Esophagus mucosa (tissue), 1 donor: ENCODE measurements around the gene ASAP2. TPM values are rescaled to one million over a fixed set of nuclear protein-coding genes. Genes with fewer than 3 reads are reported as not detected.
"Not testable (repeated sequence)": the region's sequence is repeated elsewhere in the genome, so short reads cannot be mapped to it uniquely, and the experiment has no call there.

Experiments
- ATAC-seq: fragments of 200-7000 bp; cut with Tn5 transposase; one replicate; pipeline ENCODE4 v1.9.1; 2020
- total RNA-seq: library from RNA; stranded (reverse); gene quantifications from one replicate; pipeline ENCODE4 v1.2.4, GENCODE V29; 2023
- donor health status: DM: yes; HTN: yes; CAD: no.

The ASAP2 gene
- total RNA-seq, 1 donor from 2014 or later, result 6.4 TPM

DNA sequence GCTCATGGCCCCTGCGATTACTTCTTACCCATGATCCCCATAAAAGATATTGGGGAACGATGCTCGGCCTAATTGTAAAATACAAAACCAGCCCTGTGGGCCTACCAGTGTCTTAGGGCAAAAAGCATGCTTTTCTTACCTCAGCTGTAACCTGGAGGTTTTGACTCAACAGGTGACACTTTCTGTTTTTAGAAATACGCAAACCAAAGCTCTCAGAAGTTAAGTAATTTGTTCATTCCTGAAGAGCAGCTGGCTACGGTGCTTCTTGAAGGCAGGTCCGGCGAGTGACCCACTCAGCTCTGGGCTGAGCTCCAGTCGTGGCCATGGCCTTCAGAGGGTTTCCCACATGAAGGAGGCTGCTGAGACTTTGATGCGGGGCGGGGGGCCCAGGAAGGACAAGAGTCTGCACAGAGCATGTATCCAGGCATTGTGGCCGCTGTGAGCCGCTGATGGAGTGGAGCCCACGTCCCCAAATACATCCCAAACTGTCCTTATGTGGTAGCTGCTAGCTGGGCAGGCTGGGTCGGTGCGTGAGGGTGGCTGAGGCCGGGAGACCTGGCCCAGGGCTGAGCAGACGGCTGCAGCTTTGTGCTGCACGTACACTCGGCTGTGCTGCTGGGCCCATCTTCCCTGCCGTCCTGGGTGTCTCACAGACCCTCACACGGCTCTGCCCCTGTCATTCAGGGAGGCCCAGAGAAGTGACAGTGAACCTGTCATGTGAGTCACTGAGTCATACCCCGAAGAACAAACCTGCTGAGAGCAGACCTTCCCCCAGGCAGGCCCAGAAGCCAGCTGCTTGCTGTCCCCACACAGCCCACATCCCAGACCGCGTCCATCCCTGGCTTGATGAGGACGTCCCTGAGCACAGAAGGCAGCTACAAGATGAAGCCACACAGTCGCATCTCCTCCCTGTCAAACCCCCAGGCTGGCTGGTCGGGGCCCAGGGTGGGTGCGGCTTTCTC lies 182.6 kb downstream of the ASAP2 start:
- ATAC-seq, result no peak

DNA sequence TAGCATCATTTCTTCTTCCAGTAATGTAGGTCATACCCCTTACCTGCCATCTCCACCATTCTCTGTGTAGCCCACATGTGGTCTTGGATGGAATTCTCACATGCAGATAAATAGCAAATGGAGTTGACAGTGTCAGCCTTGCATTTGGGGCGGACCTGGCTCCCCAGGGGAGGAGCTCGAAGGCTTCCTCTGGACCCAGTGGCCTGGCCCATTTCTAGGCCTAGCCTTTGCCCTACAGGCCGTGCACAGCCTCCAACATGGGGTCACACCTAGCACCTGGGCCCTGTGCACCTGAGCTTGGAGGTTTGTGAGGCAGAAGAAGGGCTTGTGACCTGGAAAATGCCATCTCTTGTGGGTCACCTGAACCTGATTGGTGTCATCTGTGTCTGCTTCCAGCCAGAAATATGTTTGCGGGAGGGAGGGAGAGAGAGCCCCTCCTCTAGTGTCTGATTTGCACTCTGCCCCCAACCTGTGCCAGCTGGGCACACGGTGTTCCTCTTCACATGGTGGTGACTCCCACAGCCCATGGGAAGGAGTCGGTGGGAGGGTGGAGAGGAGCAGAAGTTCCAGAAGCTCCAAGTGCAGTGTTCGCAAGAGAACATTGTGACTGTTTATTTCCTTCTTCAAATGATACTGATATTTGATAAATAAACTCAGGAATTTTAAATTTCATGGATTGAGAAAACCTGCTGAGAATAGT lies 183.7 kb downstream of the ASAP2 start:
- no peak for ATAC-seq

GRCh38 chr2:9390991-9391390 lies 184.4 kb downstream of the ASAP2 start:
- ATAC-seq, result no peak

DNA sequence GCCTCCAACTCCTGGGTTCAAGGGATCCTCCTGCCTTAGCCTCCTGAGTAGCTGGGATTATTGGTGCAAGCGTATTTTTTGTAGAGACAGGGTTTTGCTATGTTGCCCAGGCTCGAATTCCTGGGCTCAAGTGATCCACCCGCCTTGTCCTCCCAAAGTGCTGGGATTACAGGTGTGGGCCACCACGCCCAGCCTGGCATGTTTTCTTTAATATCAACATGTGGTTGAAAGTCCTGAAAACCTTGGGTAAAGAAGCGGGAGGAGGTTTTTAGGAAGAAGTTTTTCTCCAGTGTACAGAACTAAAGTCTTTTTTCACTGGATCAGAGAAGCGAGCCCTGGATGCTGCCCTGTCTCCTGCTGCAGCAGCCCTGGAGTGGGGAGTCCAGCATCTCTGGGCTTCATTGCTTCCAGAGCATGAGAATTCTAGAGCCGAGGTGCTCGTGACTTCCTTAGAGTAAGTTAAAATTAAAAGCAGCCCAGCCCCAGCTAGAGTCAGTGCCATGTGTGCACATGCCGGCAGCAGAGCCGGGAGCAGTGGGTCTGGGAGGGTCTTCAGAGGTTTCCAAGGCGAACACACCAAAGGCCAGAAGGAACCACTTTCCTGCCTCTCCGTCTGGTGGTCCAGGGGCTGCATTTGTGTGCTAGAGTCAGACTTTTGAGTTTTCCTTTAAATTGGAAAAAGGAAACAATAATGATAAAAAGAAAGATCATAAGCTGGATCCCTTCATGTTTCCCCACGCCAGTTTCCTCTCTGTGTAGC lies 185.5 kb downstream of the ASAP2 start:
- ATAC-seq, result no peak

DNA sequence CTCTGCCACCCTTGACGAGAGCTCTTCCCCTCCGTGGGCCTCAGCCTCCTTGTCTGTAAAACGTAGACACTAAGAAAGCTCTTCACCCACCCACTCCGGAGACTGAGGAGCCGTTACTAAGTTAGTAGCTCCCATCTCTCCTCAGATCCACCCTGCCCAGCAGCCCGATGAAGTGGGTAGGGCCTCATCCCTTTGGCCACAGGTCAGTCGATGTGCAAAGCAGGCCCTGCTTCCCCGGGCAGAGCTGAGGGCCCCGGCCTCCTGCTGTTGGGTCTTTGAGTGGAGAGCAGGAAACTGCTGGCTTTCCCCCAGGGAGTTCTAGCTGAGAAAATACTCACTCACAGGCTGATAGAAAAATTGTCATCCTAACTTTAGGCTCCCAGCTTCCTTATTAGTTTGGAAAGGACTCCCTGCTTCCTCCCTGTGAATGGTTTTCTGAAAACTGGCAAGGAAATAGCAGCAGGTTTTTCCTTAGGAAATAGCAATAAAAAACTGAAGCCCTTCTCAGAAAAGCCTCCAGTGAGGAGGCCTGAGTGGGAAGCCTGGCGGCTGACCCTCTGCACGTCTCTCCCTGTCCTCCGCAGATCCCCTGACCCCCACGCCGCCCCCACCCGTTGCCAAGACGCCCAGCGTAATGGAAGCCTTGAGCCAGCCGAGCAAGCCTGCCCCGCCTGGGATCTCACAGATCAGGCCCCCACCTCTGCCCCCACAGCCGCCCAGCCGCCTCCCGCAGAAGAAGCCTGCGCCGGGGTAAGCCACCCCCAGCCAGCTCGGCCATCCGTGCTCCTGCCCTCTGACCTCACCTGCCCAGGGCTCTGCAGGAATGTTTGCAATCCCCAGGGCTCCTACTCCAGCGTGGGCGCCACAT lies 186.5 kb downstream of the ASAP2 start:
- no peak for ATAC-seq

GRCh38 chr2:9394816-9395215 lies 188.2 kb downstream of the ASAP2 start:
- ATAC-seq, result no peak

DNA sequence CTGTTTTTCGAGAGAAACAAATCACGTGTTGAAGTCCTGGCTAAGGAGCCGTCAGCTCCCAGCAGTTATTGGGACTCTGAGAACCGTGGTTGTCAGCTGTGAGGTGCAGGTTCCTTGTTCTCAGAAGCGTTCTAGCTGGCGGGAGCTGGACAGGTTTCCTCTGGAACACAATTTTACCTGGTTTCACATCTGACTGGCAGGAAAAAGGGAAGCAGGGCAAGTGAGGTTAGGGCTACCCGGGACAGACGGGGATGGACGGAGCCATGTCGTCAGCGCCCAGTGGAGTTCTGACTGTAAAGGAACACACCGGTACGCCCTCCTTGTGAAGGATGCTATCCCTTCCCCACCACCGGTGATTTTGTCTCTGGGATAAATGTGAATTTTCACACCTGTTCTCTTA lies 190.6 kb downstream of the ASAP2 start:
- no peak for ATAC-seq

DNA sequence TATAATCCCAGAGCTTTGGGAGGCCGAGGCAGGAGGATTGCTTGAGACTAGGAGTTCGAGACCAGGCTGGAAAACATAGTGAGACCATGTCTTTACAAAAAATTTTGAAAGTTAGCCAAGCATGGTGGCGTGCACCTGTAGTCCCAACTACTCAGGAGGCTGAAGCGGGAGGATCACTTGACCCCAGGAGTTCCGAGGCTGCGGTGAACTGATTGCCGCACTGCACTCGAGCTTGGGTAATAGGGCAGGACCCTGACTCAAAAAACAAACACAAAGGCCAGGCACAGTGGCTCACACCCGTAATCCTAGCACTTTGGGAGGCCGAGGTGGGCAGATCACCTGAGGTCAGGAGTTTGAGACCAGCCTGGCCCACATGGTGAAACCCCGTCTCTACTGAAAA lies 191.6 kb downstream of the ASAP2 start:
- ATAC-seq, result not testable (repeated sequence)

- ATAC-seq, result no peak
These were observed 192.5 kb downstream of the ASAP2 start for GRCh38 chr2:9398881-9399780.

DNA sequence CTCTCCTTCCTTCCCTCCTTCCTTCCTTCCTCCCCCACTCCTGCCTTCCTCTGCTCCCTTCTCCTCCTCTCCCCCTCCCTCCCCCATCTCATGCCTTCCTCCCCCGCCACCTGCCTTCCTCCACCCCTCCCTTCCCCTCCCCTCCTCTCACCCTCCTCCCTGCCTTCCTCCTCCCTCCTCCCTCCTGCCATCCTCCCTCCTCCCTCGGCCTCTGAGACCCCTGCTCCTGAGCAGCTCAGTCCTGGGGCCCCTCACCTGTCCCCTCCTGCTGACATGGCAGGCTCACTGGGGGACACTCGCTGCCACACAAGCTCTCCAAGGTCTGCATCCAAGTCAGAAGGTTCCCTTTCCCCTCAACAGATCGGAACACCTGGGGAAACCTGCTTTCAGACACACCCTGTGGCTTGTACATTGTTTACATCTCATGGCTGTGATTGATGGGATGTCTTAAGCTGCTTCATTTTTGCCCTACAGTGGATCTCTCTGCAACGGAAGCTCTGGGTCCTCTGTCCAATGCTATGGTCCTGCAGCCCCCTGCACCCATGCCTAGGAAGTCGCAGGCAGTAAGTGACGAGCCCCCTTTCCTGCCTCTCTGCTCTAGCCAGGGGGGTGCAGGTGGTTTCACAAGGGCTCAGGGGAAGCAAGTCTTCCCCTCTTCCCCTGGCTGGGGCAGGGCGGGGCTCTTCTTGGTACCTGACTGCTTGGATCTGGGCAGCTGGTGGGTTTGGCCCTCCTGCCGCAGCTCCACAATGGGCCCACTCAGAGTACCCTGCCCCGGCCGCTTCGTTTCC lies 193.9 kb downstream of the ASAP2 start:
- peak; percentile 86 for ATAC-seq

DNA sequence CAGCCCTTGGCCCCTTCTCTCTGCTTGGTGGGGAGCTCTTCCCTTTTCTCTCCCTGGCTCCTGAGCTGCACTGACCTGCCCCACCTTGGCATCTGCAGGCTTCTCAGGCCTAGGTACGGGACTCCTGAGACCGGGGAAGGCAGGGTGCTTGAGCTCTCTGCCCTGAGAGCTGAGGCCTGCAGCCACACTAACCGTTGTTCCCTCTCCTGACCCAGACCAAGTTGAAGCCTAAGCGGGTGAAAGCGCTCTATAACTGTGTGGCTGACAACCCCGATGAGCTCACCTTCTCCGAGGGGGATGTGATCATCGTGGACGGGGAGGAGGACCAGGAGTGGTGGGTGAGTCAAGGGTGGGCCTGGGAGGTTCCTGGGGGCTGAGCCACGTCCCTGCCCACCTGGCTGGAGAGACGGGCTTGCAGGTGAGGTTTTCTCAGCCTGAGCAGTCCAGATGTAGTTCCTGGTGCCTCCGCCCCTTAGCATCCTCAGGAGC lies 194.5 kb downstream of the ASAP2 start:
- peak; percentile 7 for ATAC-seq

GRCh38 chr2:9401646-9402371 lies 195.2 kb downstream of the ASAP2 start:
- peak; percentile 50 for ATAC-seq

DNA sequence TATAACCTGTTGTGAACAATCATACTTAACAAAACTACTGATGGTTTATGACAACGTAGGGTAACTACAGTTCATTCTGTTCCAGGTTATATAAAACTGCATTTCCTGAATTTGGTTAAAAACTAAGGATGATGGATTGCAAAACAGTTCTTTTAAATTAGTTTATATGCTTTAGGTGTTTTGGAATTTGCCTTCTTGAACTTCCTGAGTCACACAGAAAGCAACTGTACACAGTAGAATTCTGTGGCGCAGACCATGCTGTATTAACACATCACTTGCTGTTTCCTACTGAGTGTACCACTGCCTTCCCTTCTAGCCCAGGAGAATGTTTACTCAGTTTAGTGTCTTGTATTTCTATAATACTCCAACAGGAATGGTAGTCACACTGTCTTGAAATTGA lies 197.3 kb downstream of the ASAP2 start:
- no peak for ATAC-seq

DNA sequence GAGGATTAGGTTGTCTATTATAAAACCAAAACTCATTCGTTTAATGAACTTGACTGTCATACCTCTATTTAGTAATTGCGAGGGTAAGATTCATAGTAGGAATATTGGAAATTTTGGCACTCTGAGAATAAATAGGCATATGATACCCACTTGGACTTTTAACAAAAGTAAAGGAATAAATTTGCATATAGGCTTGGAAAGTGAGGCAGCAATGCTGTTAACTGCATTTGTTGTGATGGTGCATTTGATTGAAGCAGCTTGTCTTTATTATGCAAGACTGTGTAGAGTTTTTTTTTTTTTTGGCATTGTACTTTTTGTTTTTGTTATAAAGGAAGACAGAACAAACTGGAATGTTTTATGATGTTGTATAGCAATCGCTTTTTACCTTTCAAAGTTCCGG lies 197.8 kb downstream of the ASAP2 start:
- ATAC-seq, result no peak

DNA sequence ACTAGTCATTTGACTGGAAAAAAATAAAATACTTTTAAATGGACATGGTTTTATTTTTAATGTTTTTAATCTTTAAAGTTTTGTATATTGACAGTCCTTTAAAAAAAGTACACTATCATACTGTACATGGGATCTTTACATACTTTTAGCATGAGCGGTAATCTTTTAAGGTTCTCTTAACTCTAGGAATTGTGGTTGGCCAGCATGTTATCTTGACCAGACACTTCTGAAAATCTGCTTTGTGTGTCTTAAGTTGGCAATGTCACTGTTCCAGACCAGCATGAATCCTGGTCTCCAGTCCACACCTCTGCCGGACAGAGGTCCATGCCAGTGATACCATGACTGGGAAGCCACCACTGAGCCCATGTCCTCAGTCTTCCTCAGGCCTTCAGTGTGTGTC lies 199.0 kb downstream of the ASAP2 start:
- no peak for ATAC-seq

GRCh38 chr2:9406529-9407362 lies 200.1 kb downstream of the ASAP2 start:
- no peak for ATAC-seq

DNA sequence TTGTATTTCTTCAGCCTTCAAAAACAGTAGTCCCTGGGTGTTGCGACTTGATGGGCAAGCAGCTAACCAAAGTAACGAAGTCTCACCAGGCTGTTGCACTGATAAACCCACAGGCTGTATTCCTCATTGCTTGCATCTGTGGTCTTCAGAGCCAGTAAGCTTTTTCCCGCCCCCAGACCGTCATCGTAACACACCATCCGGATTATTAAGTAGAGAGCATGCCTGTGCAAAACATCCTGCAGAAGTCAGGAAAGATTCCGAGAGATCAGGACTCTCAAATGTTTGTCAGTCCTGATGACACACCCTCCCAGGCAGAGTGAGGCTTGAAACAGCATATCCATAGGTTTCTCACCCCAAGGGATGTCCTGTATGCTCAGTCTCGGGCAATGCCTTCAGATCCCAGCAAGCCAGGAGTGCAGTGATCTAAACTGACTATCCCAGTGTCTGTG lies 200.8 kb downstream of the ASAP2 start:
- ATAC-seq, result peak; percentile 38

- peak; percentile 94 for ATAC-seq
These were observed 202.1 kb downstream of the ASAP2 start for GRCh38 chr2:9408641-9409151.
